Caco-2 (cell line): Measurements from ENCODE around the gene LYZL6. TPM values are rescaled to one million over a fixed set of nuclear protein-coding genes. Genes with fewer than 3 reads are reported as not detected.

Source experiments
- BruUV-seq: library from RNA; stranded (reverse); fragments of 400-500 nt; replicated peaks from 2 replicates; lab custom pipeline; 2021; lab: Mats Ljungman, UMichigan
- CTCF ChIA-PET: fragments of 300-600 bp; sonication (Branson Sonifier 250); formaldehyde crosslinking; loops from one replicate; lab custom pipeline; 2022; ENCODE audit warnings: antibody characterized with exemption; lab: Charles Lee
- POLR2A ChIA-PET: fragments of 300-600 bp; sonication (Branson Sonifier 250); formaldehyde crosslinking; loops from one replicate; lab custom pipeline; 2022; ENCODE audit warnings: antibody characterized with exemption; lab: Charles Lee
- DNase-seq, 2 experiments: peaks; one replicate each; pipeline versions ENCODE4 v3.0.0 to v3.0.0-alpha.2; 2020 to 2022
- H3K27me3 ChIP-seq: replicated peaks from 2 replicates; pipeline ENCODE4 v1.6.0; 2011; ENCODE audit warnings: low read length; ENCODE audit not compliant: control insufficient read depth, insufficient read depth
- H3K36me3 ChIP-seq: 2 replicates; pipeline ENCODE4 v1.5.1; 2011; ENCODE audit warnings: low read length; ENCODE audit not compliant: control insufficient read depth, insufficient read depth
- H3K4me1 ChIP-seq: fragments of 250-450 bp; sonication (Bioruptor Pico); 2 replicates; pipeline ENCODE4 v1.5.1; 2020; ENCODE audit warnings: mild to moderate bottlenecking
- H3K4me3 ChIP-seq: 2 replicates; pipeline ENCODE4 v1.5.1; 2011; ENCODE audit warnings: low read depth, mild to moderate bottlenecking, control low read depth, low read length
- H3K9me3 ChIP-seq: fragments of 250-450 bp; sonication (Bioruptor Pico); 2 replicates; pipeline ENCODE4 v1.5.1; 2020; ENCODE audit warnings: mild to moderate bottlenecking, moderate library complexity
- H3K27ac Mint-ChIP-seq: one replicate; pipeline ENCODE4 v1.8.0; 2022; ENCODE audit warnings: mixed read lengths; ENCODE audit not compliant: unreplicated experiment
- H3K27me3 Mint-ChIP-seq: one replicate; pipeline ENCODE4 v1.8.0; 2022; ENCODE audit warnings: mixed read lengths; ENCODE audit not compliant: insufficient read depth, unreplicated experiment
- H3K36me3 Mint-ChIP-seq: one replicate; pipeline ENCODE4 v1.8.0; 2022; ENCODE audit warnings: mild to moderate bottlenecking, mixed read lengths; ENCODE audit not compliant: insufficient read depth, unreplicated experiment
- H3K4me1 Mint-ChIP-seq: one replicate; pipeline ENCODE4 v1.8.0; 2022; ENCODE audit warnings: low read depth, mixed read lengths; ENCODE audit not compliant: unreplicated experiment
- H3K4me3 Mint-ChIP-seq: one replicate; pipeline ENCODE4 v1.8.0; 2022; ENCODE audit warnings: mild to moderate bottlenecking, moderate library complexity, mixed read lengths; ENCODE audit not compliant: unreplicated experiment
- H3K9me3 Mint-ChIP-seq: one replicate; pipeline ENCODE4 v1.8.0; 2022; ENCODE audit warnings: mixed read lengths; ENCODE audit not compliant: unreplicated experiment
- intact Hi-C: fragments of 100-400 bp; cut with micrococcal nuclease; formaldehyde crosslinking; loops from one replicate; pipeline ENCODE4 v1.10.0; 2022; ENCODE audit not compliant: unreplicated experiment
- total RNA-seq: library from RNA; stranded (reverse); gene quantifications from 2 replicates; pipeline ENCODE4 v1.2.3, GENCODE V29; 2022
- TF ChIP-seq, protein P1 (sequence below), 2 experiments: fragments of 200-600 bp in 1 of 2; IDR thresholded peaks; 1 replicate in 1 of 2; 2 replicates in 1 of 2; pipeline versions ENCODE4 v1.5.1 to v1.8.0; 2011 to 2022; ENCODE audit warnings: antibody characterized with exemption in 1 of 2, control low read depth in 1 of 2, inconsistent platforms in 1 of 2, low read depth in 1 of 2, low read length in 1 of 2, mild to moderate bottlenecking in 1 of 2, moderate library complexity in 1 of 2; ENCODE audit not compliant: insufficient read depth in 1 of 2, severe bottlenecking in 1 of 2, unreplicated experiment in 1 of 2

Gene LYZL6
- total RNA-seq, 1 experiment from 2014 or later, result not detected

DNA sequence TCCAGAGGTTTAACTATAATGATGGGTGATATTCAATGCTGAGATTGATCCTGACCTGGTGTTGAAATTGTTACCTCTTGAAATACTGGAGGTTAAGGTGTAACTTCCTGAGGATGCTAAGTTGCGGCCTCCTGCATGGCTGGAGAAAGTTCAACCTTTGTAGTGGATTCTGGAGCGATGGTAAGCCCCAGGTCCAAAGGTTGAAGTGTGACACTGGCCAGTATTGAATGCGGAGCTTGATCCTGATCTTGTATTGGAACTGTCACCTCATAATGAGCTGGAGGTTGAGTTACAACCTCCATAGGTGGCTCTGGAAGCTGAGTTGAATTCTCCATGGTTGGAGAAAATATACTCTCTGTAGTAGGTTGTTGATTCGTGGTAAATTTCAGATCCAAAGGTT is 29.9 kb downstream of the LYZL6 start:
- DNase-seq, result no peak
- Mint-ChIP-seq H3K27ac (no peak overlapping the region), H3K36me3 (peaks cover 5% of the 10 kb centered on the region), H3K9me3 (peaks cover 11% of the 10 kb centered on the region), H3K4me3 (no peak overlapping the region), H3K27me3 (no peaks in the 10 kb centered on the region), H3K4me1 (no peaks in the 10 kb centered on the region)
- CTCF ChIA-PET, result no interaction called here
- POLR2A ChIA-PET, result no interaction called here
- H3K36me3 ChIP-seq, result no peaks in the 10 kb centered on the region
- TF ChIP-seq, protein P1, sequence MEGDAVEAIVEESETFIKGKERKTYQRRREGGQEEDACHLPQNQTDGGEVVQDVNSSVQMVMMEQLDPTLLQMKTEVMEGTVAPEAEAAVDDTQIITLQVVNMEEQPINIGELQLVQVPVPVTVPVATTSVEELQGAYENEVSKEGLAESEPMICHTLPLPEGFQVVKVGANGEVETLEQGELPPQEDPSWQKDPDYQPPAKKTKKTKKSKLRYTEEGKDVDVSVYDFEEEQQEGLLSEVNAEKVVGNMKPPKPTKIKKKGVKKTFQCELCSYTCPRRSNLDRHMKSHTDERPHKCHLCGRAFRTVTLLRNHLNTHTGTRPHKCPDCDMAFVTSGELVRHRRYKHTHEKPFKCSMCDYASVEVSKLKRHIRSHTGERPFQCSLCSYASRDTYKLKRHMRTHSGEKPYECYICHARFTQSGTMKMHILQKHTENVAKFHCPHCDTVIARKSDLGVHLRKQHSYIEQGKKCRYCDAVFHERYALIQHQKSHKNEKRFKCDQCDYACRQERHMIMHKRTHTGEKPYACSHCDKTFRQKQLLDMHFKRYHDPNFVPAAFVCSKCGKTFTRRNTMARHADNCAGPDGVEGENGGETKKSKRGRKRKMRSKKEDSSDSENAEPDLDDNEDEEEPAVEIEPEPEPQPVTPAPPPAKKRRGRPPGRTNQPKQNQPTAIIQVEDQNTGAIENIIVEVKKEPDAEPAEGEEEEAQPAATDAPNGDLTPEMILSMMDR (IDR thresholded peaks at IDR 0.05; ENCODE audit: insufficient read depth in 1 of 2, low read depth in 1 of 2, low read length in 1 of 2, severe bottlenecking in 1 of 2, unreplicated experiment in 1 of 2), result no peak
- no peaks in the 10 kb centered on the region for H3K27me3 ChIP-seq
- H3K4me3 ChIP-seq, result no peak overlapping the region
- H3K9me3 ChIP-seq, result 0 out of 2 replicates have a peak, but pooled peaks cover 8% of the 10 kb centered on the region
- no TSS peak for BruUV-seq
- intact Hi-C loops, result no loop called here
- H3K4me1 ChIP-seq, result no peaks in the 10 kb centered on the region

DNA sequence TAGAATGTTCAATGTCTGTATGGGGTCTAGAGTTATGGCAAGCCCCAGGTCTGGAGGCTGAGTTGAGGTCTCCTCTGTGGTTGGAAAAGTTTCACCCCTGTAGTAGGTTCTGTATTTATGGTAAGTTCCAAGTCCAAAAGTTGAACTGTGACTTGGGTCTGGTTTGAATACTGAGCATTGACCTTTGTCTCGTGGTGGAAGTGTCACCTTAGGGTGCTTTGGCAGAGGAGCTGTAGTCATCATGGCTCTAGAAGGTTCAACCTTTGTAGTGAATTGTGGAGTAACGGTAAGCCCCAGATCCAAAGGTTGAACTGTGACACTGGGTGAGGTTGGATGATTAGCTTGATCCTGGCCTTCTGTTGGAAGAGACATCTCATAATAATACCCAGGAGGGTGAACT is 30.6 kb downstream of the LYZL6 start:
- Histone ChIP-seq H3K4me3 (no peak overlapping the region), H3K36me3 (no peaks in the 10 kb centered on the region), H3K9me3 (0 out of 2 replicates have a peak, but pooled peaks cover 8% of the 10 kb centered on the region), H3K4me1 (no peaks in the 10 kb centered on the region), H3K27me3 (no peaks in the 10 kb centered on the region)
- no peak for DNase-seq
- POLR2A ChIA-PET, result no interaction called here
- Mint-ChIP-seq H3K4me3 (no peak overlapping the region), H3K36me3 (peaks cover 5% of the 10 kb centered on the region), H3K9me3 (peaks cover 11% of the 10 kb centered on the region), H3K27ac (no peak overlapping the region), H3K4me1 (no peaks in the 10 kb centered on the region), H3K27me3 (no peaks in the 10 kb centered on the region)
- BruUV-seq, result no TSS peak
- intact Hi-C loops, result no loop called here
- CTCF ChIA-PET, result no interaction called here
- TF ChIP-seq, protein P1 (IDR thresholded peaks at IDR 0.05; ENCODE audit: insufficient read depth in 1 of 2, low read depth in 1 of 2, low read length in 1 of 2, severe bottlenecking in 1 of 2, unreplicated experiment in 1 of 2), result no peak

DNA sequence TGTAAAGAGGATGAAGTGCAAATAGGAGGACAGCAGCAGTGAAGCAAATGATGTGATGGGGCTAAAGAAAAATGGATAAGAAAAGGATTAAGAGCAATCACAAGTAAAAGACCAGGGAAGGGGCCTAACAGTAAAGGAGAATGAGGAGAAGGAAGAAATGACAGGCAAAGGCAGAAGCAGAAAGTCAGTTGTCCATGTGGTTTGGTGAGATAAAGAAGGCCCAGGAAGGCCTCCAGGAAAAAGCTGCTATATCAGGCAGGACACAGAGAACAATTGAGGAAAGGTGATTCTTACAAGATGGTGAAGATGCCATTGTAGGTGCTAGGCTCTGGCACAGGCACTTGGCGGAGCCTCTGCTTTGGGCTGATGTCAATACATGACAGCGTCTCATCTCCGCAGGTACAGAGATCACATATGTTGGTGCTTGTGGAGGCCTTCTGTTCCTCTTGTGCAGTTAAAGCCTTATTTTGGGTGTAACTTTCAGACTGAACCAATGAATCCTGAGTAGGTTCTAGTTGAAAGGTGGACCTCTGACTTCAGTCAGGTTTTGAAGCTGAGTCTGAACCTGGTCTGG is 31.1 kb downstream of the LYZL6 start:
- no peaks in the 10 kb centered on the region for H3K36me3 ChIP-seq
- TF ChIP-seq, protein P1 (IDR thresholded peaks at IDR 0.05; ENCODE audit: insufficient read depth in 1 of 2, low read depth in 1 of 2, low read length in 1 of 2, severe bottlenecking in 1 of 2, unreplicated experiment in 1 of 2), result no peak
- H3K9me3 ChIP-seq, result 0 out of 2 replicates have a peak, but pooled peaks cover 8% of the 10 kb centered on the region
- intact Hi-C loops, result no loop called here
- no TSS peak for BruUV-seq
- H3K4me3 Mint-ChIP-seq, result no peak overlapping the region
- no peaks in the 10 kb centered on the region for H3K4me1 Mint-ChIP-seq
- H3K9me3 Mint-ChIP-seq, result peaks cover 11% of the 10 kb centered on the region
- H3K27ac Mint-ChIP-seq, result no peak overlapping the region
- H3K4me1 ChIP-seq, result no peaks in the 10 kb centered on the region
- CTCF ChIA-PET, result no interaction called here
- H3K4me3 ChIP-seq, result no peak overlapping the region
- H3K27me3 ChIP-seq, result no peaks in the 10 kb centered on the region
- DNase-seq, result no peak
- H3K27me3 Mint-ChIP-seq, result no peaks in the 10 kb centered on the region
- peaks cover 2% of the 10 kb centered on the region for H3K36me3 Mint-ChIP-seq
- POLR2A ChIA-PET, result no interaction called here
